Measurements from ENCODE around the gene ECE2.

ECE2 gene

DNA sequence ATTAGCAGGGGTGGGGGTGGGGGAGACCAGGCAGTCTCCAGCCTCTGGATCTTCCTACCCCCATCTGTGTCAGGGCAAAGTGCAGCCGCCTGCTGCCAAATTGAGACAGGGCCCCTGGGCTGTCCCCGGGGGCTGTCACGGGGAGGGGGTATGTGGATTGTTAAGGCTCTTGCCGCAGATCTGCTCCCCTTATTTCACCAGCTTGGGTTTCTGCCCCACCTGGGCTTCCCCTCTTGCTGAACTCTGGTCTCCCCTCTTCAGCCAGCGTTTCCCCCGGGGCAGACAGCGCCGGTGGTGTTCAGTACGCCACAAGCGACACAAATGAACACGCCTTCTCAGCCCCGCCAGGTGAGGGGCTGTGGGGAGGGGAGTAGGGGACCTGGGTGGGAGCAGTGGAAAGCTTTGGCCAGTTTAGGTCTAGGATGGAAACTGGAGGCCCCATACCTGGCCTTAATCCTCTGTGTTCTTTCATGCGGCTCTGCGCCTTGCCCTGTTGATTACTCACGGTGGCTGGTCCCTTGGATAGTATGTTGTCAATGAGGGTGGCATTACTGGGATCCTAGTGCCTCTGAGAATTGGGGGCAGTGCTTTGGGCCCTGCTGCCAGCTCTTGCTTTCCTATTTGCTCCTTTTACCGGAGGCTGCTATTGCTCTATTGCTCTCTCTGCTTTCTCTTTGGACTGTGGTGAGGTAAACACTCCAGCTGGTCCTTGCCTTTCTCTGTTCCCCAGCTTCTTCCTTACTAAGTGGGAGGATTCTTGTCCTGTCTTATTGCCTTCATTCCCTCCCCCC lies 40.2 kb downstream of the ECE2 start:
- DNase-seq = no peak

DNA sequence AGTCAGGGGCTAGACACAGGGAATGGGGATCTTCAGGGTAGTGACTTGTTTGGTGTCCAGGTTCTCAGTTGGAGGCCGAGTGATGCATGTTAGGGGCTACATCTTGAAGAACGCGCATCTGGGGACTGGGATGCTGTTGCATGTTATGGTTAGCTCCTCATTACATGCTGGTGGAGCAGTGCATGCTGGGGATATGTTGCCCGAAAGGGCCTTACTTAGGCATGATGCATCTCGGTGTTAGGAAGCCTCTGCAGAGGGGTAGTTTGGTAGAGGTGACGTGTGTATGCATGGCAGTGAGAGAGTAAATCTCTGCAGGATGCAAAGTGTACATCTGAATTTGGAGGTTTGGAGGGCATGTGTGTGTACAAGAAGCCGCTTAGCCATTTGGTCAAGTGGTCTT lies 41.0 kb downstream of the ECE2 start:
- DNase-seq = no peak

DNA sequence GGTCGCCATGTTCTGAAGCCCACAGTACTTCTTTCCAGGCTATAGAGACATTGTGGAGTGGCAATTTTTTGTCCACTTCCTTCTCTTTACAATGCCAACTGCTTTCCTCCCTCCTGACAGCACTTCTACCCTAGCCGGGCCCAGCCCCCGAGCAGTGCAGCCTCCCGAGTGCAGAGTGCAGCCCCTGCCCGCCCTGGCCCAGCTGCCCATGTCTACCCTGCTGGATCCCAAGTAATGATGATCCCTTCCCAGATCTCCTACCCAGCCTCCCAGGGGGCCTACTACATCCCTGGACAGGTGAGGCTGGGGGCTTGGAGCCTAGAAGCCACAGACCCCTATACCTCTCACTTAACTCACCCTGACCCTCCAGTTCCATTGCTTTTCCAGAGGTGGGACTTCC lies 41.4 kb downstream of the ECE2 start:
- no peak for DNase-seq

DNA sequence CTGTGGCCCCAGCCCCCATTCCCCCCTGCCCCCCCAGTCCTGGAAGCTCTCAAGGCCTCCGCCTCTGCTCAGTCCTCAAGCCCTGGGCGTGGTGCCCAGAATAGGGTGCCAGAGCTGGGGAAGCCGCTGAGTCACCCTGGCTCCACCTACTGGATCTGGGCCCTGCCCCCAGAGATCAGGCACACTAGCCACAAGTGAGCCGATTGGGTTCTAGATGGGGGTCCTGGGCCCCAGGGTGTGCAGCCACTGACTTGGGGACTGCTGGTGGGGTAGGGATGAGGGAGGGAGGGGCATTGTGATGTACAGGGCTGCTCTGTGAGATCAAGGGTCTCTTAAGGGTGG lies 44.3 kb downstream of the ECE2 start:
- peak; percentile 90 to 93 for DNase-seq

DNA sequence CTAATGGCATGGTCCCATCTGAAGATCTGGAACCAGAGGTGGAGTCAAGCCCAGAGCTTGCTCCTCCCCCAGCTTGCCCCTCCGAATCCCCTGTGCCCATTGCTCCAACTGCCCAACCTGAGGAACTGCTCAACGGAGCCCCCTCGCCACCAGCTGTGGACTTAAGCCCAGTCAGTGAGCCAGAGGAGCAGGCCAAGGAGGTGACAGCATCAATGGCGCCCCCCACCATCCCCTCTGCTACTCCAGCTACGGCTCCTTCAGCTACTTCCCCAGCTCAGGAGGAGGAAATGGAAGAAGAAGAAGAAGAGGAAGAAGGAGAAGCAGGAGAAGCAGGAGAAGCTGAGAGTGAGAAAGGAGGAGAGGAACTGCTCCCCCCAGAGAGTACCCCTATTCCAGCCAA lies 45.8 kb downstream of the ECE2 start:
- DNase-seq = no peak

DNA sequence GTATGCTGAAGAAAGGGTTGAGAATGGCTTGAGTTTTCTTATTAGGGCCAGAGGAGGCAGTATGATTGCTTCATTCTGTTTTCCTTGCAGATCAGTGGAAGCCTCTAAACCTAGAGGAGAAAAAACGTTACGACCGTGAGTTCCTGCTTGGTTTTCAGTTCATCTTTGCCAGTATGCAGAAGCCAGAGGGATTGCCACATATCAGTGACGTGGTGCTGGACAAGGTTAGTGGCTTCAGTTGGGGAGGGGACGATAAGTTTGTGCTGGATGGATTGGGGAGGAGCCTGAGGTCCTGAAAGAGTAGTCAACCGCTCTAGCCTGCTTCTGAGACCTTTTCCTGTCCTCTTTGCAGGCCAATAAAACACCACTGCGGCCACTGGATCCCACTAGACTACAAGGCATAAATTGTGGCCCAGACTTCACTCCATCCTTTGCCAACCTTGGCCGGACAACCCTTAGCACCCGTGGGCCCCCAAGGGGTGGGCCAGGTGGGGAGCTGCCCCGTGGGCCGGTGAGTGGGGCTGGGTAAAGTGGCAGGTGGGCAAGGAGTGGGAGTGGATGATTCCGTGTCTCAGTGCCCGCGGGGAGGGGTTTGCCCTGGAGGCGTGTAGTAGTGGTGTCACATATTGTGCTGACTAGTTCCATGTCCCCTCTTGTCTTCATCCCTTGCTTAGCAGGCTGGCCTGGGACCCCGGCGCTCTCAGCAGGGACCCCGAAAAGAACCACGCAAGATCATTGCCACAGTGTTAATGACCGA lies 47.1 kb downstream of the ECE2 start:
- DNase-seq = no peak

DNA sequence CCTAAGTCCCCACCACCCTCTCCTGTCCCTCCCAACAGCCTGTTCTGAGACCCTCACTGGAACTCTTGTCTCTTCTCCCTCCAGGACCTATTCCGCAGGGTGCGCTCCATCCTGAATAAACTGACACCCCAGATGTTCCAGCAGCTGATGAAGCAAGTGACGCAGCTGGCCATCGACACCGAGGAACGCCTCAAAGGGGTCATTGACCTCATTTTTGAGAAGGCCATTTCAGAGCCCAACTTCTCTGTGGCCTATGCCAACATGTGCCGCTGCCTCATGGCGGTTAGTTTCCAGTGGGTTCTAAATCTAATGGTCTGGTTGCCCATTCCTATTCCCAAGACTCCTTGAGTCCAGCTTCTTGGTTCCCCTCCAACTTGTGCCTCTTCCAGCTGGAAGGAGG lies 47.9 kb downstream of the ECE2 start:
- no peak for DNase-seq

DNA sequence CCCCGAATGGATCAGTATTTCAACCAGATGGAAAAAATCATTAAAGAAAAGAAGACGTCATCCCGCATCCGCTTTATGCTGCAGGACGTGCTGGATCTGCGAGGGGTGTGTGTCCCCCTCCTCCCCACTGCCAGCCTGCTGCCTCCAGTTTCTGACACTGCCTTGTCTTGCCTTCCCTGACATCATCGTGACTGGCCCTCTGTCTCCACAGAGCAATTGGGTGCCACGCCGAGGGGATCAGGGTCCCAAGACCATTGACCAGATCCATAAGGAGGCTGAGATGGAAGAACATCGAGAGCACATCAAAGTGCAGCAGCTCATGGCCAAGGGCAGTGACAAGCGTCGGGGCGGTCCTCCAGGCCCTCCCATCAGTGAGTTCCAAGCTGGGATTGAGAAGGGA lies 49.4 kb downstream of the ECE2 start:
- no peak for DNase-seq

DNA sequence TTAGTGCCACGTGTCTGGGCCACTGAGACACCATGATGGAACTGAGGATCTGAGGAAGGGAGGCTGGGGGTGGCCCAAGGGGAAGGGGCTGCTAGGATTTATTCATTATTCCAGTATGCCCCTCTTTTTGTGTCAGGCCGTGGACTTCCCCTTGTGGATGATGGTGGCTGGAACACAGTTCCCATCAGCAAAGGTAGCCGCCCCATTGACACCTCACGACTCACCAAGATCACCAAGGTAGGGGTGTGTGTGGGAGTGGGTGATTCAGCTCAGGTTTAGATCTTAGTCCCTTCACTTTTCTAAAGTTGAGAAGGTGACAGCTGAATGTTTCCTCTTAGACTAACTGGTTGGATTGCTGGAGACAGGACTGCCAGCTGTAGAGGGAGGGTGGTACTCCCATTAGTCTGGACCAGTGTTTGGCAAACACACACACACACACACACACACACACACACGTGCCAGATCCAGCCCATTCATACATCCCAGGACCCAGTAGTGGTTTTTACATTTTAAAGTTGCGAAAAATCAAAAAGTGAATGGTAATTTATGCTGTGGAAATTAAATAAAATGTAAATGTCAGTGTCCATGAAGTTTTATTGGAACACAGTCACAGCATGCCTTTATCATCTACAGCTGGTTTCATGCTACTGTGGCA lies 50.0 kb downstream of the ECE2 start:
- DNase-seq = no peak

DNA sequence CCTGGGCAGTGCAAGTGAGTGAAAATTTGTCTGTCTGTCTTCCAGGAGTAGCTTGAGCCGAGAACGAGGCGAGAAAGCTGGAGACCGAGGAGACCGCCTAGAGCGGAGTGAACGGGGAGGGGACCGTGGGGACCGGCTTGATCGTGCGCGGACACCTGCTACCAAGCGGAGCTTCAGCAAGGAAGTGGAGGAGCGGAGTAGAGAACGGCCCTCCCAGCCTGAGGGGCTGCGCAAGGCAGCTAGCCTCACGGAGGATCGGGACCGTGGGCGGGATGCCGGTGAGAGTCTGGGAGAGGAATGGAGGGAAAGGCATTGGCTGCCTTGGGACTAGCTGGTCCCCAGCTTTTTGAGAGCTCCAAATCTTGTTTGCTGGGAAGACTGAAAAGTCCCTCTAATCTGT lies 51.3 kb downstream of the ECE2 start:
- DNase-seq = no peak

DNA sequence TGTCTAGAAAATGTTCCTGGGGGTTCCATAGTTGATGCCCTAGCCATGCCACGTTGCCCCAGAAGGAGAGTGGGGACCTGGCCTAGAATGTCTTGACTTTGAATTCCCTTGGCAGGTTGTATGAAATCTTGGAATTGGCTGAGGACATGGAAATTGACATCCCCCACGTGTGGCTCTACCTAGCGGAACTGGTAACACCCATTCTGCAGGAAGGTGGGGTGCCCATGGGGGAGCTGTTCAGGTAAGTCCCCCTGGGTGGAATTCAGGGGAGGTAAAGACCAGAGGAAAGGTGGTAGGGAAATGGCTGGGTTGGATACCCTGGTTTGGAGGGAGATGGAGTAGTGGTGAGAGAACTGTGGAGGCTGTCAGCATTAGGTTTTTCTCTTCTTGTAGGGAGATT lies 52.7 kb downstream of the ECE2 start:
- no peak for DNase-seq

DNA sequence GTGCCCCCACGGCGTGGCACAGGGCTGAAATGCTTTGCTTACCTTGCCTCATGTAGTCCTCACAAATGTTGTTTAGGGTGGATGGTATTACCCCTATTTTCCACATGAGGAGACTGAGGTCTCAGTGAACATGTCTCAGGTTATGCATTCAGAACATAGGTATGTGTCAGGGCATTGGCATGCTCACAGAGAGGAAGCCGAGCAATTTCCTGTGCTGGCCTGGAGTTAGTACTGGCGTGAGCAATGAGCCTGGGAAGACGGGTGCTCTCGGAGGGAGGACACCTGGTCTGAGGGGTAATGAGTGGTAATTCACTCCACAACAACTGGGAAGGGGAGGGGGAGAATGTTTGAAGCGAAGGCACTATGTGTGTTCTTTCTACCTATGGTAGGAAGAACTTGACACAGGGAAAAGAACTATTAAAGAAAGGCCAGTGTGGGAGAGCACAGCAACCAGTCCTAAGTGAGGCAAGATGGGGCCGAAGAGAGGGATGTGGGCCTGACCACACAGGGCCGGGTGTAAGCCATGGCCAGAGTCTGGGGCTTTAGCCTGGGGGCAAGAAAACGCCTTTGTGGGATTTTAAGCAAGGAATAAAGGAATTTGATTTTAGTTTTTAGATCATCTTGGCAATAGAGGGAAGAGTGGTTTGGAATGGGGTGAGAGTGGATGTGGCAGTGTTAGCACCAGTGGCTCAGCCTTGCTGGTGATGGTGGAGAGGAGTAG lies 56.7 kb downstream of the ECE2 start:
- DNase-seq = no peak

DNA sequence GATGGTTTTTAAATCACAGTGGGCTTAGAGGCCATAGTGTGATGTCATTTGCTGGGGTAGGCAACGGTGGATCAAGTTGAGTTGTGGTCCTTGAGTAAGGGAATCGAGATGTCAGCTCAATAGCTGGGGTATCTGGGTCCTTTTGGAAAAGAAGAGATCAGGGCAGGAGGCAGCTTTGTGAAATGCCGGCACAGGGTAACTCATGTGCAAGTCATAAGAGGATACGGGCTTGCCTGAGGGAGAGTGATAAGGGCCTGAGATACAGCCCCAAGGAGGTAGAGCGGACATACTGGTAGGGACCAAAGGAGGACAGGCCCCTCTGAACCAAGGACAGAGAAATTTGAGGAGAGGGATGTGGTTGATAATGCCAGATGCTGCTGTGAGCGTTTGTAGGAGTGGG lies 57.4 kb downstream of the ECE2 start:
- DNase-seq = no peak

DNA sequence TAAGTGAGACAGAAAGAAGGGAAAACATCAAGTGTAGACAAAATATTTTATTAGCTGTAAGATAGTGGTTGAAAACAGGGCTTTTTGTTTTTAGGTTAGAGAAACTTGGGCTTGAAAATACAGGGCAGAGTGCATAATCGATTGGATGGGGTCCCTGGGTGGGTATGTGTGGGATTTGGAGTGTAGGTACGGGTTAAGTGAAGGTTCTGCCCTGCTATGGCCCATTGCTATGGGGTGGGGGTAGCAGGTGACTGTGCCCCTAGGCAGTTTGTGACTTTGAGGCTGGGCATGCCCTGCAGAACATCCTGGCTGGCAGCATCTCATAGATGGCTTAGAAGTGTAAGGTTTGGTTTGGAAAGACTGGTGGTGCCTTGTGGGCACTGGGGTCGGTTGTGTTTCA lies 57.9 kb downstream of the ECE2 start:
- no peak for DNase-seq

DNA sequence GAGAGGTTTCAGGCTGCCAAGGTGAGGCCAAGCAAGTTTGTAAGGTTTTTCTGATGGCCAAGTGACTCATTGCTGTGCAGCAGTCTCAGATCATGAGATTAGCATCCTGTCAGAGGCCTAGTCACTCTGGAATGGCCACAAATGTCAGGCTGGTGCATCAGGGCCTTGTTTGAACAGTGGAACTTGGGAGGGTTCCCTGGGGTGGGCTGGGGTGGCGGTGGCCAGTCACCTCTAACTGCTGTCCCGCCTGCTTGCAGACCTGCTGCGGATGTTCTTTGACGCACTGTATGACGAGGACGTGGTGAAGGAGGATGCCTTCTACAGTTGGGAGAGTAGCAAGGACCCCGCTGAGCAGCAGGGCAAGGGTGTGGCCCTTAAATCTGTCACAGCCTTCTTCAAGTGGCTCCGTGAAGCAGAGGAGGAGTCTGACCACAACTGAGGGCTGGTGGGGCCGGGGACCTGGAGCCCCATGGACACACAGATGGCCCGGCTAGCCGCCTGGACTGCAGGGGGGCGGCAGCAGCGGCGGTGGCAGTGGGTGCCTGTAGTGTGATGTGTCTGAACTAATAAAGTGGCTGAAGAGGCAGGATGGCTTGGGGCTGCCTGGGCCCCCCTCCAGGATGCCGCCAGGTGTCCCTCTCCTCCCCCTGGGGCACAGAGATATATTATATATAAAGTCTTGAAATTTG lies 58.8 kb downstream of the ECE2 start:
- no peak for DNase-seq

DNA sequence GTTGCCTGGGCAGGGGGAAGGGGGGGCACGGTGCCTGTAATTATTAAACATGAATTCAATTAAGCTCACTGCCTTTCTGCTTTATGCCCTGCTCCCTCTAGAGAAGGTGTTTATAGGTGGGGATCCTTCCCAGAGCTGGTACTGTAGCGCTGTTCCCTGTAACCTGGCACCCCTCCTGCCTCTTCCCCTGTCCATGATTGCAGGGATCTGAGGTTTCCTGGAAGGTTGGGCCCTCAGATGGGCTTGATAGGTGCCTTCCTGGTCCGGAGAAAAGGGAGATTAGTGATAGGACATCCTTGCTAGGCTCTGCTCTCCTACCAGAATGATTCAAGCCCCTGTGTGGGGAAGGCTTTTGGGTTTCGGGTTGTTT lies 59.5 kb downstream of the ECE2 start:
- no peak for DNase-seq

DNA sequence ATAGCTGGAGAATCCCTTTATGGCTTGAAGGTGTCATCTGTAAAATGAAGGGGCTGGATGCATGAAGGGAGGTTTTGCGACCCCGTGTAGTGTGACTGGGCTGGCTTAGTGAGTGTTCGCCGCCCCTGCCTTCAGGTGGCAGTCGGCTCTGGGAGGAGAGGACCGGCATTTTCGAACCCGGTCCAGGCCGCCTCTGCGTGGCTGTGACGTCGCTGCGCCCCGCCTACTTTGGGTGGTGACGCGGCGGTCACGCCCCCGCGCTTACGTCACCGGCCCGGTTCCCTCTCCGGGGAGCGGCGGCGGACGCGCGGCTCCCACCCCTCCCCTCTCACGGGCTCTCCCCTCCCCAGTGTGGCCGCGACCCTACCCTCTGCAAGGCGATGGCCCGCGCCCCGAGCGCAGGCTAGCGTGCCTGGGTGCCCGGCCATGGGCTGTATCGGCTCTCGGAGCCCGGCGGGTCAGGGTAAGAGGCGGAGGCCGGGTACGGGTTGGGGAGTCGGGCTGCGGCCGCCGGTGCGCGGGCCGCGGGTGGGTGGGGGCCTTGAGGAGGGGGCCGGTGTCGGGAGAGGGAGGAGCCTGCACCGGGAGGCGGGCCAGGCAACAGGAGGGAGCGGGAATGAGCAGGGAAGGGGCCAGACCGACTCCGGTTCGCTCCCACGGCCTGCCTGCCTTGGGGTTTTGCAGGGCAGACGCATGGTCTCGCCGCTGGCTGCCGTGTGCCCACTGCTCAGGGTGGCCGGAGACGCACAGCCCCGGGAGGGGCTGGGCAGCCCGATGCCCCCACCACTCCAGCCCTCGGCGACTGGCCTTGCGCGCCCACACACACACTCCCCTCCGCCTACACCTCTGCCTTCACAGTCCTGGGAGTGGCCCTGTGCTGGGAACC lies 60.1 kb downstream of the ECE2 start:
- peak; percentile 77 to 79 for DNase-seq

DNA sequence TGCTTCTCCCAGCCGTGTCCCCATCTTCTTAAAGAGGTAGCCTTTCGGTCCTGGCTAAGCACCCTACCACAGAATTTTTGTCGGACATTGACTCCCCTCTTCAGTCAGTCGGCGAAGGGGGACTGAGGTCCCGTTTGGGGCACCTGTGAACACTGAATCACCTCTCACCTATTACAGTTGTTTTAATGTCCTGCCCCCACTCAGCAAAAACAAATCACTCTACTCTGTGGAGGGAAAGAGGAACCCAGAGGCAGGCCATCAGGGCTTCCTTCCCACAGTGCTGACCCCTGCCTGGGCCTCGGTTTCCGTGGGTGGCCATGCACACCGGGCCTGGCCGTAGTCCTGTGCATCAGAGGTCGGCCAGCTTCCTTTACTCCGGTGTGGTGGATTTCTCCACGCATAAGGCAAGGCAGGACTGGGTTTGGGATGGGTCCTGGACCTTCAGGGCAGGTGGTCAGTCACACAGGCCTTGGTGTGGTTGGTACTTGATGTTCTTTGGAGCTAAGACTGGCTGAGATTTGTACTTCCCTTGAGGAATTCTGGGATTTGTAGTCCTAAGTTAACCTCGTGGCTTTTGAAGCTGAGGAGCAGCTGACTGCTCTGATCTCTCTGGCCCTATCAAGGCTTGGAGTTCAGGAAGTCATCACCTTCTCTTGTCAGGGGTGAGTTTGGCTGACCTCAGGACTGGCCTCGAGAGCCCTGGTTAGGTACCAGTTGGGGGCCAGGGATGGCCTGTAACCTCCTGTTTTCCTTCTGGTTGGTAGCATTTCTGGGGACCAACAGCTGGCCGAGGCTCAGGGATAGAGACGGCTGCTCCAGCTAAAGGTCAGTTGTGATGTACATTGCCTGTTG lies 61.0 kb downstream of the ECE2 start:
- DNase-seq = peak; percentile 59 to 63

DNA sequence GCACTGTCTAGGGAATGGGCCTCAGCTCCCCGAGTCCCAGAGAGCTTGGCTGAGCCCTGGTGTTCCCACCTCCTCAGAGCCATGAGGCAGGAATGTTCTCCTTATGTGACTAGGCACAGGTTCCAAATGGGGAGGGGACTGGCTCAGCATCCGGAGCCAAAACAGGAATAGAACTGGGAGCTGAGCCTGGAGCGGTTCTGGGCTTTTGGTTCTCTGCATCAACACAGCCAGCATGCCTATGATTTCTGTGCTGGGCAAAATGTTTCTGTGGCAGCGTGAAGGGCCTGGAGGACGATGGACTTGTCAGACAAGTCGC lies 61.5 kb downstream of the ECE2 start, which contains the start of gene FAM131A:
Gene FAM131A (plus strand): TSS at position 202 of the 316 bp plus-strand sequence. CDS start 31 bp downstream, at position 233.
- DNase-seq = peak; percentile 53 to 81

DNA sequence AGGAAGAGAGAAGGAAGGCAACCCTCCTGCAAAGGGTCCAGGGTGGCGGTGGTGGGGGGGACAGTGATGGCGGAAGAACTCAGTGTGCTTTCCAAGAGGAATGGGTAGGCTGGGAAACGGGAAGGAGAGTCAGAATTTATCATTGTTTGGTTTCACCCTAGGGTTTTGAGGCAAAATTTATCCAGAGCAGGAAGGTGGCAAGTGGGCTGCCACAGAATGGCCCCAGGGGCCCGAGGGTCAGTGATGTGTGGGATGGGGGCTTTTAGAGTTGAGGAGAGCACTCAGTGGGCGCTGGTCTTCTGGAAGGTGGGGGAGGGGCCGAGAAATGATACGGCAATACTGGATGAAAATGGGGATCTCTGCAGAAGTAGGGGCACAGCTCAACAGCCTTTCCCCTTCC lies 62.2 kb downstream of the ECE2 start:
- DNase-seq = no peak

DNA sequence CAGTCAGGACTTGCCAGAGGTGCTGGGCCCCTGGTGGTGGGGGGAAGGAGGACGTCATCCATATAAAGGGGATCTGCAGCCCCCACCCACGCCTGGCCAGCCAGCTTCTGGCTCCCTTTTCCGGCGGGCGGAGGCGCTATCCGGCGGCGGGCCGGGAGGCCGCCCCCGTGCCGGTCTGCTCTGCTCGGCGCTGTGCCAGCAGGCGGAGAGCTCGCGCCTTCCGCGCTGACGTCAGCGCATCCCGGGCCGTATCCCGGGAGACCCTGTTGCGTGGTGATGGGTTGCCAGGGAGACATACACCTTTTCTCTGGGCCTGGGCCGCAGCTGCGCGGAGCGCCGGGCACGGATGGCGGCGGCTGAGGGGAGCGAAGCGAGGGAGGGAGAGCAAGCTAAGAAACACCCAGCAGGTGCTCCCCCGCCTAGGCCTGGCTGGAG lies 62.7 kb downstream of the ECE2 start:
- DNase-seq = peak; percentile 69 to 75
